Astrocyte of the cerebellum (primary cell): Measurements from ENCODE around the gene TMEM170B.

Source experiments
- DNase-seq: peaks from one replicate; pipeline ENCODE4 v3.0.0-alpha.2; 2011; ENCODE audit warnings: low read depth
- H3K4me3 ChIP-seq: 2 replicates; pipeline ENCODE4 v1.5.1; 2011; ENCODE audit warnings: mild to moderate bottlenecking, low read depth, low read length, moderate library complexity
- CTCF ChIP-seq: IDR thresholded peaks from 2 replicates; pipeline ENCODE4 v1.5.1; 2012; ENCODE audit warnings: low read length, low read depth, moderate library complexity, mild to moderate bottlenecking; ENCODE audit errors: missing control alignments
- in situ Hi-C: cut with HindIII; loops from 2 replicates; pipeline ENCODE4 v1.10.0; 2017; ENCODE audit warnings: low sequenced_read_pairs

The TMEM170B gene

GRCh38 chr6:11527274-11527870 lies 10.2 kb upstream of the TMEM170B start:
- in situ Hi-C loops: no loop called here
- DNase-seq: no peak
- H3K4me3 ChIP-seq: no peak overlapping the region
- no peak for TF ChIP-seq CTCF

GRCh38 chr6:11528996-11529395 lies 8.6 kb upstream of the TMEM170B start:
- no peak for TF ChIP-seq CTCF
- DNase-seq: no peak
- no peak overlapping the region for H3K4me3 ChIP-seq
- in situ Hi-C loops: no loop called here

GRCh38 chr6:11532097-11532496 lies 5.5 kb upstream of the TMEM170B start:
- no peak for TF ChIP-seq CTCF
- H3K4me3 ChIP-seq: no peak overlapping the region
- no peak for DNase-seq
- in situ Hi-C loops: no loop called here

- in situ Hi-C loops: no loop called here
- no peak overlapping the region for H3K4me3 ChIP-seq
- DNase-seq: no peak
- no peak for TF ChIP-seq CTCF
Observed at GRCh38 chr6:11534561-11534960, 3.0 kb upstream of the TMEM170B start.

- in situ Hi-C loops: no loop called here
- no peak for TF ChIP-seq CTCF
- DNase-seq: peak; percentile 42
Observed at GRCh38 chr6:11535801-11536230, 1.7 kb upstream of the TMEM170B start.

GRCh38 chr6:11536795-11537194 lies 754 bp upstream of the TMEM170B start:
- DNase-seq: no peak
- no peak for TF ChIP-seq CTCF
- in situ Hi-C loops: no loop called here
- peak overlapping the region; percentile 61 for H3K4me3 ChIP-seq

More at GRCh38 chr6:11535801-11536230, 1.7 kb upstream of the TMEM170B start:
- H3K4me3 ChIP-seq: no peak overlapping the region
